NCI-H446 (cell line): ENCODE results near the gene CCDC167.
A peak's percentile ranks its signal among the peaks of the same experiment; 100 is the strongest.

ENCODE experiments used
- DNase-seq, 2 experiments: peaks; one replicate each; lab custom pipeline; 2025; lab: John Stamatoyannopoulos, UW

The CCDC167 gene

DNA sequence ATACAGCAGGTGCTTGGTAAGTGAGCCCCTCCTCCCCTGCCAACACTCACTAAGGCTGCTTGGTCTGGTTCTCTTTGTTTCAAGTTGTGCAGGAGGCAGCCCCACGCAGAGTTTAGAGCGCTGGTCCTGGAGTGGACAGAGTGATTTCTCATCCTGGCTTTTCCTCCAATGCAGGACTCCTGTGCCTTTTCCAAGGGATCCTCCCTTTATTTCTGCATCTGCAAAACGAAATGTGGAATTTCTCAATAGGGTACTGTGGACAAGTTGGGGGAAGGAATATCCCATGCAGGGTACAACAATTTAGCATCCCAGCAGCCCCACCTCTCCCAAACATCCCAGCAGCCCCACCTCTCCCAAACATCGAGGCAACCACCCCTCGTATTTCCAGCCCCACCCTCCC lies 30.6 kb upstream of the CCDC167 start:
- no peak for DNase-seq

DNA sequence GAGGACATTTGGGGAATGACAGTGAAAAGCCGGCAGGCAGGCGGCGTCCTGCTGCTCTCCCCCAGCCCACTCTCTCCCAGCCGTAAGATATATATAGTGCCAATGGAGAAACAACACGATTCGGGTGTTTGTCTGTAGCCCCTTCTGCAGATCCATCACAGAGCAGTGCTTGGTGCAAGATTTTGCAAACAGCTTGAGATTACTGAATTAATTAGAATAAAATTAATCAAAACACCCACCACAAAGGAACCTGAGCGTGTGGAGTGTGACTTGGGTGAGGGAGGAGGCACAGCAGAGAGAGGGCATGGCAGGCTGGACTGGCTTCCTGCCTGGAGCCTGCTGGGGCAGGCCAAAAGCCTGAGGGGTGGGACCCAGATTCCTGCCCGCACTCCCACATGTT lies 28.8 kb upstream of the CCDC167 start:
- peak in 1 of 2 experiments; percentile 17 for DNase-seq

DNA sequence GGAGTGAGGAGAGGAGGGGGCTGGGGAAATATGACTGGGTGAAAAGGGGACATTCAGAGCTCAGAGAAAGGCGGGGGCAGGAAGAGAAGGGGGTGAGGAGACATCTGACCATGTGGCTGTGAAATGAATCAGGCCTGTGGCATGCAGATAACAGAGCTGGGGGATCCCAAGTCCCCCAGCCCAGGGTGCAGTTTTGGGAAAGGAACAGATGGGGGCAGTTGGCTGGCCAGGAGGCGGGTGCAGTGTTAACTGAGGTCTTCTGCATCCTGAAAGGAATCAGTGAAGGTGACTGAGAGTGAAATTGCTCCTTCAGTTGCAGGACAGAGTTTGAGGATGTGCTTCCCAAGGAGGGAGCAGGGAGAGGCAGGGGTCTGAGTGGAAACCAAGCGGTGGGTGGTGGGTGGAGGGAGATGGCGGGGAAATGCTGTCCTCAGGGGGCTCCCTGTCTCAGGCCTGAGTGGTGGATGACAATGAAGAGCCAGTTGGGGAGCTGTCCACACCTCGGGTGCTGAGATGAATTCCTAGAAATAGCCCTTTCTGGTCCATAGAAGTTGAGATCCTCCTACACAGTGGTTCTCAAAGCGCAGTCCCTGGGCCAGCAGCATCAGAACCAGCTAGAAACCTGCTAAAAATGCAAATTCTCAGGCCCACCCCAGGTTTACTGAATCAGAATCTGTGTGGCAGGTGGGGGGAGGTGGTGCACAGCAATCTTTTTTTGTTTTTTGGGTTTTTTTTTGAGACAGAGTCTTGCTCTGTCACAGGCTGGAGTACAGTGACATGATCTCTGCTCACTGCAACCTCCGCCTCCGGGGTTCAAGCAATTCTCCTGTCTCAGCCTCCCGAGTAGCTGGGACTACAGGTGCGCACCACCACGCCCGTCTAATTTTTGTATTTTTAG lies 26.0 kb upstream of the CCDC167 start:
- DNase-seq, result peak in 1 of 2 experiments; percentile 57

DNA sequence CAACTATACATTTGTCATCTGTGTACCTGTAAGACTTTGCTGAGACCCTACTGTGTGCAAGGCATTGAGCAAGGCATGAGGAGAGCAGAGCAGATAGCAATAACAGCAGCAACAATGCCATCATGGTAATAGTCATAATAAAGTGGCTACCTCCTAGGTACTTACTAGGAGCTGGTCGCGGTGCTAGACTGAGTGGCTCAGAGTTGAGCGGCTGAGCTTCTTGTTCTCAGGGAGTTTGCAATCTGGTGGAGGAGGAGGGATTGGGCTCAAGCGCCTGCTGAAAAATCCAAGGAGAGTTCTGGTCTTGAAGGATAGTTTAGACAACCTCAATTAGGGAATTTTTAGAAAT lies 25.3 kb upstream of the CCDC167 start:
- no peak for DNase-seq

GRCh38 chr6:37524025-37524969 lies 24.6 kb upstream of the CCDC167 start:
- DNase-seq, result peak in 1 of 2 experiments; percentile 21

DNA sequence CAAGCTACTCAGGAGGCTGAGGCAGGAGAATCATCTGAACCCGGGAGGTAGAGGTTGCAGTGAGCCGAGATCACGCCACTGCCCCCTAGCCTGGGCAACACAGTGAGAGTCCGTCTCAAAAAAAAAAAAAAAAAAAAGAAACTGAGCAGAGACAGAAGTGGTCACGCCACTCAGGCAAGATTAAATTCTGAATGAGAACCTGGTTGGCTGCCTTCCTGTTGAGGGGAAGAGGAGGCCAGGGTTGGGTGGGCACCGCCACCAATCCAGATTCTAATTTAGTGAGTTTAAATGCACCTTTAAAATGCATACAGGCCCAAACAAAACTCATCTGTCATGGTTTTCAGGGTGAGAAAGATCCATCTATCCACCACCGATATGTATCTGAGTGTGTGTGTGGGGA lies 23.7 kb upstream of the CCDC167 start:
- DNase-seq, result no peak

DNA sequence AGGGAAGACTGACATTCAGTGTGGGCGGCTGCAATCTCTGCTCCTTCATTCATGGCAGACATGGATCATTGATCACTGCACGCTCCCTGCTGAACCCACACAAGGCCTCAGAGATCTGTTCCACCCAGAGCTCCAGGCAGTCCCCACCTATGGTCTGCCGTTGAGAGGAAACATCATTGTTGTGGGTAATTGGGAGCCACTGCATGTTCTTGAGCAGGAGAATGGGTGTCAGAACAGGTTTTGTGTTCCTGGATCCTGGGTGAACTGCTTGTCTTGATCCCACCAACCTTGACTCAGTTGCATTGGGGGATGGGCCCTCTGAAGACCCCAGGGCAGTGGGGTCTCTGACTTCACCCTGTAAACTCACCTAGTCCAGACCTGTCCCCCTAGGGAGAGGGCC lies 23.1 kb upstream of the CCDC167 start:
- no peak for DNase-seq

DNA sequence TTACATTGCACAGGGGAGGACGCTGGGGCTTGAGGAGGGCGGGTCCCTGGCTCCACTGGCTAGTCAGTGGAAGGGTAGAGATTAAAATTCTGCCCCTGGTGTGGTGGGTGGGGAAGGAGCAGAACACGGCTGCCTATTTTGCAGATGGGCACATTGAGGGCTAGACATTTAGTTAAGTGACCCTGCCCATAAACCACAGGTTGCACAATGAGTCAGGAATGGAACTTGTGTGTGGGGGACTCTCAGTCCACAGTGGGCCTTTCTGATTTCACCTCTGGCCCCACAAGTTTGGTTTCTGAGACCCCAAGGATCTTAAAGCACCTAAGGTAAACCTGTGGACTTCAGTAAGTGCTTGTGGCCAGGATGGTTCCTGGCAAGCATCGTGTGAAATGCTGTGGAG lies 22.0 kb upstream of the CCDC167 start:
- DNase-seq, result no peak

DNA sequence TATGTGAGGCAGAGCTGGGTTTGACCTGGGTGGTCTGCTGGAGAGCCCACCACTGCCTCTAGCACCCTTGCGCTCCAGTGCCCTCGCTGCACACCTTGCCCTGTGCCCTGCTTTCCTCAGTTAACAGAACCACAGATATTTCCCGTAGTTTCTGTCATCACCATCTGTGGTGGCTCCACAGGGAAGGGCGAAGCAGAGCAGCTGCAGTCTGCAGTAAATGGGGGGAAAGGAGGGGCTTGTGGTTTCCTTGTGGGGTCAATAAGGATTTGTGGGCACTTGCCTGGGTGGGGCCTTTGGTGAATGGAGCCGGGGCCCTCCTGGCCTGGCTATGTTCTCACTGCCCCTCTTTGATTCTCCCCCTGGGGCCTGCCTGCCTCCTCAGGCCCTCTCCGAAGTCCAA lies 21.2 kb upstream of the CCDC167 start:
- no peak for DNase-seq

GRCh38 chr6:37519461-37519860 lies 19.8 kb upstream of the CCDC167 start:
- no peak for DNase-seq

- no peak for DNase-seq
Observed at GRCh38 chr6:37518116-37518515, 18.4 kb upstream of the CCDC167 start.

DNA sequence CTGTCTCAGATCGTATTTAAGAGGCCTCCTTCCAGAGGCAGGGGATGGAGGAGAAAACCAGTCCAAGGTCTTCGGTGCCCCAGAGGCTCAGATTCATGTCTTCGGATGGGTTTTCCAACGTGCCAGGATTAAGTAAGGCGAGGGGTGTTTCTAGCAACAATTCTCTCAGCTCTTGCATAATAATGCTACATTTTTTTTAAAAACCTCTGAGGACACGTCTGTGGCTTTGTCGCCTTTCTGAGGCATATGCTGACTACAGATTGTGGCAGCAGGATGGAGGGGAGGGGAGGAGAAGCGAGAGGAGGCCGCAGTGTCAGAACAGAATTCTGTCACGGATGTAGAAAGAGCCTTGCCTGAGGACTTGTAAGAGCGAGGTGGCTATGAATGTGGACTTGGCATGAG lies 17.7 kb upstream of the CCDC167 start:
- peak in 1 of 2 experiments; percentile 63 for DNase-seq

- DNase-seq, result peak; percentile 86 to 88
Observed at GRCh38 chr6:37516920-37517405, 17.3 kb upstream of the CCDC167 start.

DNA sequence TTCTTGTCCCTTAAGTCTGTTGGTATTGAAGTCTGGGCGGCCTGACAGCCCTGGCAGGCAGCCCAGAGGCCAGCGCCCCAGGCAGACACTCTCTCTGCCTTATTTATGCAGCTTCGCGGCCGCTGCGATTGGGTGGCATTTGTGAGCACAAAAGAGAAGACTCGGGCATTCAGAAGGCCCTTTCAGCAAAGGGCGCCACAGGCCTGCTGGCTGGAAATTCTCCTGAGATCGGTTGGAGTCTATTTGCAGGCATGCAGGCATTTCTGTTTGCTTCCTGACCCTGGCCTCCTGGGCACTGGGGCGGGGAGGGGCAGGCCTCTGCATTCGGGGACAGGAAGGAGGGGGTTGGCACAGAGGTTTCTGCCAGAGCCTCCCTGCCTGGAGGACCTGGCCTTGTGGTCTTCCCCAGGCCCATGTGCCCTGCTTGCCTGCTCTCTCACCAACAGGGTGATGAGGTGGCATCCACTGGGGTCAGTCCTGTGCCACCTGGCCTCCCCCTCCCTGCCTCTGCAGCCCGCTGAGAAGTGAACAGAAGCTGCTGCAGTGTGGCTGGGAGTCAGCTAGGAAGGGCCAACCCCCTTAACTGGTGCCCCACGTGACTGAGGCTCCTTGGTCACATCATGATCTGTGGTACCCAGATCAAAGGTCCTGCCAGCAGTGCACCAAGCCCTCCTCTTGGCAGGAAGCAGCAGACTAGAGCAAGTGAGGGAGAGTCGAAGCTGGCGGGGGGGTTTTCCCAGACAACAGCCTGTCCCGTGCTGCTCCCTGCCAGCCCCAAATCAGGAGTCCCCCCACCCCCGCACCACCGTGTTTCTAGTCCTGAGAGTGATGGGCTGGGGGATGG lies 16.6 kb upstream of the CCDC167 start:
- peak; percentile 57 to 88 for DNase-seq

- DNase-seq, result no peak
Observed at GRCh38 chr6:37515712-37516075, 16.0 kb upstream of the CCDC167 start.

- DNase-seq, result peak in 1 of 2 experiments; percentile 45
Observed at GRCh38 chr6:37514837-37515236, 15.1 kb upstream of the CCDC167 start.

DNA sequence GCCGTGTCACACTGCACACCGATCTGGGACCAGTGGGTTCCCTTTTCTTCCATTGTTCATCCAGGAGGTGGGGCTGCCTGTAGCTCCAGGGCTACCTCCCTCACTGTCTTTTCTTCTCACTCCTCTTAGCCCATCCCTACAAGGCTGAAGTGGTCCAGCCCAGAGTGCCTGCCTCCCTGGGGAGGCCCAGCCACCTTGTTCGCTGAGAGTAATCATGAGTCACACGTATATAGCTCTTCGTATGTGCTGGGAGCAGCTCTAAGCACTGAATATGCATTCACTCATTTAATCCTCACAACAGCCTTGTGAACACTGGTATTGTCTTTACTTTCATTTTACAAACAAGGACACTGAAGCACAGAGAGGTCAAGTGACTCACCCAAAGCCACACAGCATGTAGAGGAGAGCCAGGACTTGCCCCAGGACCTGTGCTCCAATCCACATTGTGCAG lies 14.7 kb upstream of the CCDC167 start:
- no peak for DNase-seq

DNA sequence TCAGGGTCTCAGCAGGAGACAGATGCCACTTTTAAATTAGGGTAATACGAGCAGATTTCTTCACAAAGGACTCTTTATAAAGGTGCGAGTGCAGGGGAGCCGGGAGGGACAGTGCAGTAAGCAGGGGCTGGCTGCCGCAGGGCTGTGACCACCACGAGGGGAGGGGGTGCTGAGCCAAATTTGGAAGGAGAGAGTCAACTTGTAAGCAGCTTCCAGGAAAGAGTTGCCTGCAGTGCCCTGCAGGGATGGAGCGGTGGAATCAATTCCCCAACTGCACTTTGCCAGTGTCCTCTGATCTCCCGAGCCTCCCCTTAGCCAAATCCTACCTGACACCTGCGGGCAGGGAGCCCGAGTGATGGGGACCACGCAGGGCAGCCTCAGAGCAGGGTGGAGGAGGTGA lies 13.9 kb upstream of the CCDC167 start:
- DNase-seq, result no peak

DNA sequence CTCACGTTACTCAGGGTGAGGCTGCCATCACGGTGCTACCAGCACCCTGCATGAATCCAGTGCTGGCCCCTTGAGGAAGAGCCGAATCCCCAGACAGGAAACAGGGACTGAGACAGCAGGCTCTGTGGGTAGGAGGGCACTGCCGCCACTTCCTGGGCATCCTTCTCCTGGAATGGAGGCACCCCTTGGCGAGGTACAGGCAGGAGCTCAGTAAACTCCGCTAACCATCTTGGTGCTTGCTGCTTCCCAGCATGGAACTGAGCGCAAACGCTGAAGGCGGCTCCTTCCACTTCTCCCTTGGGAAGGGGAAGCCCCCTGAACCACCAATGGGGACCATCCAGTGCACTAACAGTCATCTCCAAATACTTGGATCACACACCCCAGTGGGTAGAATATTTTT lies 13.5 kb upstream of the CCDC167 start:
- DNase-seq, result no peak

GRCh38 chr6:37512400-37513011 lies 12.8 kb upstream of the CCDC167 start:
- DNase-seq, result no peak

GRCh38 chr6:37511910-37512399 lies 12.3 kb upstream of the CCDC167 start:
- no peak for DNase-seq
